H1 (cell line): Measurements from ENCODE around the gene TBX5. TPM values are rescaled to one million over a fixed set of nuclear protein-coding genes. Genes with fewer than 3 reads are reported as not detected.

Experiments used
- CTCF ChIA-PET: fragments of 300-600 bp; sonication (Branson Sonifier 250); formaldehyde crosslinking; loops from one replicate; lab custom pipeline; 2021; ENCODE audit not compliant: partially characterized antibody; lab: Charles Lee
- POLR2A ChIA-PET: fragments of 300-600 bp; sonication (Branson Sonifier 250); formaldehyde crosslinking; loops from one replicate; lab custom pipeline; 2021; ENCODE audit warnings: inconsistent platforms; ENCODE audit not compliant: partially characterized antibody; lab: Charles Lee
- DNase-seq, 2 experiments: peaks; one replicate each; pipeline versions ENCODE4 v3.0.0 to v3.0.0-alpha.2; 2010 to 2022; ENCODE audit warnings: low spot score in 2 of 2, low read depth in 1 of 2, mixed read lengths in 1 of 2
- FAIRE-seq: peaks from 2 replicates; lab custom pipeline; 2011; peaks lifted over from hg19 to GRCh38; lab: Jason Lieb, UNC
- H2AFZ ChIP-seq: 2 replicates; pipeline ENCODE4 v1.8.1; 2012; ENCODE audit warnings: low read length, inconsistent platforms
- H2AK5ac ChIP-seq: 2 replicates; pipeline ENCODE4 v1.6.1; 2013; ENCODE audit warnings: low read depth, low read length
- H2BK120ac ChIP-seq: replicated peaks from 2 replicates; pipeline ENCODE3; 2013; ENCODE audit warnings: low read depth, low read length, inconsistent platforms
- H2BK12ac ChIP-seq: 2 replicates; pipeline ENCODE4 v1.6.1; 2013; ENCODE audit warnings: low read depth, low read length
- H2BK15ac ChIP-seq: 2 replicates; pipeline ENCODE4 v1.6.1; 2013; ENCODE audit warnings: low read length
- H2BK20ac ChIP-seq: 2 replicates; pipeline ENCODE4 v1.6.1; 2013; ENCODE audit warnings: low read length
- H2BK5ac ChIP-seq: 2 replicates; pipeline ENCODE4 v1.6.1; 2013; ENCODE audit warnings: low read depth, low read length
- H3K14ac ChIP-seq: 2 replicates; pipeline ENCODE4 v1.6.1; 2013; ENCODE audit warnings: inconsistent platforms; ENCODE audit not compliant: insufficient read length
- H3K18ac ChIP-seq: 2 replicates; pipeline ENCODE4 v1.6.1; 2013; ENCODE audit warnings: low read length; ENCODE audit errors: extremely low read depth
- H3K23ac ChIP-seq: 2 replicates; pipeline ENCODE4 v1.6.1; 2013; ENCODE audit warnings: inconsistent platforms; ENCODE audit not compliant: insufficient read length
- H3K23me2 ChIP-seq: 2 replicates; pipeline ENCODE4 v1.6.1; 2013; ENCODE audit warnings: low read depth, low read length
- H3K27ac ChIP-seq: 2 replicates; pipeline ENCODE4 v1.6.1; 2011; ENCODE audit warnings: low read depth, low read length, inconsistent platforms
- H3K27me3 ChIP-seq, 4 experiments: replicated peaks in 1 of 4; 1 replicate in 1 of 4; 2 replicates in 3 of 4; pipeline versions ENCODE4 v1.6.1 to v1.8.1; 2011 to 2013; ENCODE audit warnings: low read length in 3 of 4, mild to moderate bottlenecking in 3 of 4, inconsistent platforms in 2 of 4, mixed read lengths in 2 of 4, moderate library complexity in 1 of 4; ENCODE audit not compliant: control insufficient read depth in 3 of 4, insufficient read depth in 3 of 4; ENCODE audit errors: extremely low read depth in 1 of 4
- H3K36me3 ChIP-seq, 4 experiments: 2 replicates each; pipeline versions ENCODE4 v1.6.1 to v1.8.1; 2011 to 2013; ENCODE audit warnings: mild to moderate bottlenecking in 4 of 4, low read length in 3 of 4, moderate library complexity in 2 of 4, control low read depth in 1 of 4, inconsistent platforms in 1 of 4; ENCODE audit not compliant: insufficient read depth in 4 of 4, control insufficient read depth in 2 of 4
- H3K4ac ChIP-seq: replicated peaks from 2 replicates; pipeline ENCODE3; 2013; ENCODE audit warnings: low read length, low read depth, mixed read lengths, inconsistent platforms; ENCODE audit not compliant: insufficient read length
- H3K4me1 ChIP-seq, 4 experiments: replicated peaks in 1 of 4; 1 replicate in 1 of 4; 2 replicates in 3 of 4; pipeline versions ENCODE4 v1.6.1 to v1.8.1; 2011 to 2013; ENCODE audit warnings: low read length in 3 of 4, inconsistent platforms in 2 of 4, mixed read lengths in 1 of 4; ENCODE audit not compliant: insufficient read depth in 4 of 4, control insufficient read depth in 3 of 4
- H3K4me2 ChIP-seq, 2 experiments: 2 replicates each; pipeline versions ENCODE4 v1.6.1 to v1.8.1; 2011 to 2013; ENCODE audit warnings: low read depth in 2 of 2, low read length in 2 of 2, control low read depth in 1 of 2, inconsistent platforms in 1 of 2, mild to moderate bottlenecking in 1 of 2; ENCODE audit not compliant: insufficient read depth in 1 of 2
- H3K4me3 ChIP-seq, 4 experiments: fragments of 200-600, 300-600 bp in 1 of 4; sonication (generic), shearing (Covaris generic), sonication (Bioruptor Twin) in 1 of 4; 2 replicates each; pipeline versions ENCODE4 v1.5.1 to v1.8.1; 2011 to 2016; ENCODE audit warnings: low read length in 4 of 4, low read depth in 3 of 4, control low read depth in 2 of 4, inconsistent platforms in 2 of 4, mild to moderate bottlenecking in 2 of 4, mixed read lengths in 1 of 4, moderate library complexity in 1 of 4; ENCODE audit not compliant: insufficient read depth in 2 of 4; ENCODE audit errors: extremely low read depth in 1 of 4
- H3K56ac ChIP-seq: replicated peaks from 2 replicates; pipeline ENCODE3; 2013; ENCODE audit warnings: low read depth, mild to moderate bottlenecking, mixed read lengths, low read length, inconsistent platforms; ENCODE audit not compliant: insufficient read length
- H3K79me1 ChIP-seq: 2 replicates; pipeline ENCODE4 v1.6.1; 2013; ENCODE audit warnings: low read depth, low read length, control low read depth
- H3K79me2 ChIP-seq, 2 experiments: 2 replicates each; pipeline versions ENCODE4 v1.6.1 to v1.8.1; 2012 to 2013; ENCODE audit warnings: low read length in 2 of 2, mild to moderate bottlenecking in 2 of 2, inconsistent platforms in 1 of 2; ENCODE audit not compliant: insufficient read depth in 2 of 2, control insufficient read depth in 1 of 2
- H3K9ac ChIP-seq, 4 experiments: replicated peaks in 1 of 4; 1 replicate in 1 of 4; 2 replicates in 3 of 4; pipeline versions ENCODE4 v1.6.1 to v1.8.1; 2011 to 2013; ENCODE audit warnings: low read depth in 3 of 4, low read length in 3 of 4, control low read depth in 2 of 4, mild to moderate bottlenecking in 2 of 4, moderate library complexity in 2 of 4, inconsistent platforms in 1 of 4; ENCODE audit errors: extremely low read depth in 1 of 4
- H3K9me3 ChIP-seq, 2 experiments: 2 replicates each; pipeline versions ENCODE4 v1.6.1 to v1.8.1; 2012 to 2013; ENCODE audit warnings: mild to moderate bottlenecking in 2 of 2, moderate library complexity in 2 of 2, control low read depth in 1 of 2, inconsistent platforms in 1 of 2, low read depth in 1 of 2, low read length in 1 of 2, mixed read lengths in 1 of 2; ENCODE audit not compliant: insufficient read depth in 2 of 2
- H4K20me1 ChIP-seq, 2 experiments: replicated peaks in 1 of 2; 2 replicates each; pipeline versions ENCODE3 to v1.8.1; 2011 to 2013; ENCODE audit warnings: inconsistent platforms in 2 of 2, low read length in 2 of 2, mild to moderate bottlenecking in 1 of 2; ENCODE audit not compliant: insufficient read depth in 2 of 2, control insufficient read depth in 1 of 2
- H4K5ac ChIP-seq: 2 replicates; pipeline ENCODE4 v1.6.1; 2013; ENCODE audit warnings: low read length, low read depth, mixed read lengths, inconsistent platforms; ENCODE audit not compliant: insufficient read length
- H4K8ac ChIP-seq: 2 replicates; pipeline ENCODE4 v1.8.0; 2013; ENCODE audit warnings: mild to moderate bottlenecking, moderate library complexity, low read length, inconsistent platforms; ENCODE audit not compliant: insufficient read depth; ENCODE audit errors: extremely low read depth
- H4K91ac ChIP-seq: replicated peaks from 2 replicates; pipeline ENCODE3; 2013; ENCODE audit warnings: low read length, mixed read lengths, inconsistent platforms; ENCODE audit not compliant: insufficient read length
- E2F6 ChIP-seq: IDR thresholded peaks from 2 replicates; pipeline ENCODE4 v1.6.1; 2012; ENCODE audit warnings: inconsistent platforms
- POLR2A ChIP-seq, 2 experiments: IDR thresholded peaks; 1 replicate in 1 of 2; 2 replicates in 1 of 2; pipeline ENCODE4 v1.6.1; 2011; ENCODE audit warnings: low read depth in 2 of 2, low read length in 2 of 2, mild to moderate bottlenecking in 2 of 2; ENCODE audit errors: control extremely low read depth in 1 of 2
- SP4 ChIP-seq: IDR thresholded peaks from 2 replicates; pipeline ENCODE4 v1.6.1; 2012; ENCODE audit warnings: low read length, inconsistent platforms
- WGBS, 2 experiments: shearing (Covaris generic) in 1 of 2; methylation state at CpG; one replicate each; pipeline versions ENCODE4 v1.1.6 to v1.1.7; 2013 to 2015; ENCODE audit warnings: low lambda C conversion rate in 2 of 2, mixed read lengths in 2 of 2, inconsistent platforms in 1 of 2, low coverage in 1 of 2, missing lambda C conversion rate in 1 of 2; ENCODE audit not compliant: insufficient replicate concordance in 2 of 2, insufficient coverage in 1 of 2, insufficient read length in 1 of 2; ENCODE audit errors: extremely low coverage in 1 of 2, missing lambda C conversion rate in 1 of 2; 5-methylcytosine and 5-hydroxymethylcytosine counted together
- polyA plus RNA-seq, 7 experiments: library from polyadenylated mRNA; depleted of rRNA in 3 of 7; stranded (reverse) in 5 of 7; unstranded in 2 of 7; fragments of >200 nt in 5 of 7; fragments of 200-250 nt in 2 of 7; gene quantifications; 1 replicate in 5 of 7; 2 replicates in 1 of 7; 4 replicates in 1 of 7; pipeline versions ENCODE4 v1.2.1 to v1.2.3, GENCODE V29; 2011 to 2013; ENCODE audit warnings: missing spikeins in 2 of 7, mixed read lengths in 2 of 7
- total RNA-seq: library from RNA; stranded (reverse); fragmentation: NEBNext Ultra II Directional; extraction: Animal tissue kit (Norgen Biotek cat#: 25700); gene quantifications from 2 replicates; pipeline ENCODE4 v1.2.1, GENCODE V29; 2021

Gene TBX5
- total and polyA plus RNA-seq, 2 of the 8 experiments (the other 6 are each of a cell fraction or from before 2014, with no cell fraction given): 0.05 TPM; not detected in 1

GRCh38 chr12:114314403-114314802 lies 91.5 kb downstream of the TBX5 start:
- Histone ChIP-seq H3K27ac (no peak overlapping the region), H3K4me3 (no peak overlapping the region), H3K27me3 (no peaks in the 10 kb centered on the region), H3K4ac (no peak overlapping the region), H4K8ac (no peak overlapping the region), H3K23me2 (peaks cover 2% of the 10 kb centered on the region), H3K4me2 (no peak overlapping the region), H2BK120ac (no peak overlapping the region), H3K36me3 (no peaks in the 10 kb centered on the region), H4K20me1 (no peaks in the 10 kb centered on the region), H3K9me3 (no peaks in the 10 kb centered on the region), H2BK5ac (no peak overlapping the region), H3K56ac (no peak overlapping the region), H3K79me1 (no peaks in the 10 kb centered on the region), H4K5ac (no peak overlapping the region), H2BK20ac (no peak overlapping the region; the same call in 1 of the 2 replicates), H2AFZ (no peak overlapping the region), H3K79me2 (no peaks in the 10 kb centered on the region; a peak in 1 of 4 replicates), H3K4me1 (no peaks in the 10 kb centered on the region), H2BK12ac (no peak overlapping the region), H4K91ac (no peak overlapping the region), H2BK15ac (no peak overlapping the region), H2AK5ac (no peak overlapping the region; the same call in 1 of the 2 replicates), H3K9ac (no peak overlapping the region), H3K23ac (no peak overlapping the region), H3K18ac (no peak overlapping the region; the same call in 1 of the 2 replicates), H3K14ac (no peak overlapping the region)
- no peak for FAIRE-seq
- ChIA-PET CTCF (interaction anchor here (1.0 to 3.6 kb wide), 8 partner anchors 9 to 84 kb away, joined by 3 to 15 read pairs (median 5); no protein-coding TSS in a partner anchor), POLR2A (no interaction called here)
- WGBS, 2 experiments: 86% methylated on average over 7 of the region's 7 CpGs; no CpG with 5 or more reads in 1 of the 2 experiments
- no peak for DNase-seq
- TF ChIP-seq POLR2A (IDR thresholded peaks at IDR 0.05; ENCODE audit: control extremely low read depth in 1 of 2, low read depth in 2 of 2, low read length in 2 of 2) (no peak), SP4 (no peak), E2F6 (peak; percentile 50; the same call in 1 of the 2 replicates)
